Keratinocyte (primary cell): ENCODE data around the gene ZNF83. TPM values are rescaled to one million over a fixed set of nuclear protein-coding genes. Genes with fewer than 3 reads are reported as not detected.

Experiments used
- DNase-seq: peaks from one replicate; pipeline ENCODE4 v3.0.0-alpha.2; 2011; ENCODE audit warnings: low read depth, missing footprints, low spot score
- FAIRE-seq: peaks from 2 replicates; lab custom pipeline; 2011; peaks lifted over from hg19 to GRCh38; lab: Jason Lieb, UNC
- H2AFZ ChIP-seq: 2 replicates; pipeline ENCODE4 v1.6.0; 2012; ENCODE audit warnings: low read length, control low read depth, inconsistent platforms; ENCODE audit not compliant: control insufficient read depth
- H3K27ac ChIP-seq: 2 replicates; pipeline ENCODE4 v1.5.1; 2011; ENCODE audit warnings: low read length; ENCODE audit not compliant: control insufficient read depth, insufficient read depth
- H3K27me3 ChIP-seq: 3 replicates; pipeline ENCODE4 v1.6.0; 2011; ENCODE audit warnings: low read length; ENCODE audit not compliant: control insufficient read depth, insufficient read depth; ENCODE audit errors: extremely low read depth
- H3K36me3 ChIP-seq, 2 experiments: 2 replicates in 1 of 2; 3 replicates in 1 of 2; pipeline ENCODE4 v1.5.1; 2011; ENCODE audit warnings: low read length in 2 of 2, mild to moderate bottlenecking in 1 of 2; ENCODE audit not compliant: control insufficient read depth in 2 of 2, insufficient read depth in 2 of 2; ENCODE audit errors: extremely low read depth in 1 of 2
- H3K4me1 ChIP-seq: 3 replicates; pipeline ENCODE4 v1.5.1; 2011; ENCODE audit warnings: low read length; ENCODE audit not compliant: control insufficient read depth, insufficient read depth; ENCODE audit errors: extremely low read depth
- H3K4me2 ChIP-seq: 3 replicates; pipeline ENCODE4 v1.6.0; 2011; ENCODE audit warnings: low read depth, low read length; ENCODE audit not compliant: control insufficient read depth, insufficient read depth; ENCODE audit errors: extremely low read depth
- H3K4me3 ChIP-seq, 3 experiments: fragments of 200-600 bp in 1 of 3; sonication (generic) in 1 of 3; 2 replicates in 2 of 3; 3 replicates in 1 of 3; pipeline ENCODE4 v1.5.1; 2011 to 2016; ENCODE audit warnings: low read length in 3 of 3, mild to moderate bottlenecking in 3 of 3, control low read depth in 2 of 3, inconsistent platforms in 1 of 3, low read depth in 1 of 3, mixed read lengths in 1 of 3, mixed run types in 1 of 3, moderate library complexity in 1 of 3; ENCODE audit not compliant: control insufficient read depth in 2 of 3, insufficient read depth in 2 of 3; ENCODE audit errors: extremely low read depth in 1 of 3
- H3K79me2 ChIP-seq: 2 replicates; pipeline ENCODE4 v1.6.0; 2012; ENCODE audit warnings: low read length; ENCODE audit not compliant: control insufficient read depth, insufficient read depth
- H3K9ac ChIP-seq: 3 replicates; pipeline ENCODE4 v1.6.0; 2011; ENCODE audit warnings: low read length; ENCODE audit not compliant: control insufficient read depth, insufficient read depth; ENCODE audit errors: extremely low read depth
- H3K9me1 ChIP-seq: 3 replicates; pipeline ENCODE4 v1.6.0; 2011; ENCODE audit warnings: low read length; ENCODE audit not compliant: control insufficient read depth, insufficient read depth; ENCODE audit errors: extremely low read depth
- H3K9me3 ChIP-seq: 2 replicates; pipeline ENCODE4 v1.5.1; 2012; ENCODE audit warnings: low read depth, low read length; ENCODE audit not compliant: control insufficient read depth
- H4K20me1 ChIP-seq: 3 replicates; pipeline ENCODE4 v1.6.0; 2011; ENCODE audit warnings: low read length; ENCODE audit not compliant: control insufficient read depth, insufficient read depth; ENCODE audit errors: extremely low read depth
- CTCF ChIP-seq, 3 experiments: IDR thresholded peaks in 1 of 3; conservative IDR thresholded peaks in 1 of 3; optimal IDR thresholded peaks in 1 of 3; 2 replicates in 2 of 3; 3 replicates in 1 of 3; pipeline versions ENCODE3 to v1.5.1; 2011; ENCODE audit warnings: low read length in 3 of 3, mild to moderate bottlenecking in 3 of 3, moderate library complexity in 2 of 3, control low read depth in 1 of 3, inconsistent platforms in 1 of 3; ENCODE audit not compliant: insufficient read depth in 2 of 3; ENCODE audit errors: extremely low read depth in 1 of 3
- EZH2 ChIP-seq: IDR thresholded peaks from one replicate; pipeline ENCODE4 v1.6.1; 2012; ENCODE audit warnings: inconsistent platforms, mild to moderate bottlenecking, low read length, moderate library complexity
- dilution Hi-C: fragments of 300-500 bp; cut with MboI; formaldehyde crosslinking; loops from one replicate; pipeline ENCODE4 v1.7.0; 2020; ENCODE audit warnings: low sequenced_read_pairs; ENCODE audit not compliant: extremely low pct_ligation_motif_present
- polyA plus RNA-seq, 5 experiments: library from polyadenylated mRNA; depleted of rRNA in 3 of 5; stranded (reverse) in 3 of 5; stranded (forward) in 1 of 5; unstranded in 1 of 5; fragments of >200 nt; gene quantifications; 1 replicate in 1 of 5; 2 replicates in 3 of 5; 3 replicates in 1 of 5; pipeline versions ENCODE4 v1.2.1 to v1.2.3, GENCODE V29; 2011 to 2012; ENCODE audit warnings: missing spikeins in 2 of 5, low read depth in 1 of 5, low replicate concordance in 1 of 5

ZNF83 gene
- polyA plus RNA-seq, 1 donor (not counting 4 experiments of a cell fraction or from before 2014, with no cell fraction given) = 47.3 TPM

DNA sequence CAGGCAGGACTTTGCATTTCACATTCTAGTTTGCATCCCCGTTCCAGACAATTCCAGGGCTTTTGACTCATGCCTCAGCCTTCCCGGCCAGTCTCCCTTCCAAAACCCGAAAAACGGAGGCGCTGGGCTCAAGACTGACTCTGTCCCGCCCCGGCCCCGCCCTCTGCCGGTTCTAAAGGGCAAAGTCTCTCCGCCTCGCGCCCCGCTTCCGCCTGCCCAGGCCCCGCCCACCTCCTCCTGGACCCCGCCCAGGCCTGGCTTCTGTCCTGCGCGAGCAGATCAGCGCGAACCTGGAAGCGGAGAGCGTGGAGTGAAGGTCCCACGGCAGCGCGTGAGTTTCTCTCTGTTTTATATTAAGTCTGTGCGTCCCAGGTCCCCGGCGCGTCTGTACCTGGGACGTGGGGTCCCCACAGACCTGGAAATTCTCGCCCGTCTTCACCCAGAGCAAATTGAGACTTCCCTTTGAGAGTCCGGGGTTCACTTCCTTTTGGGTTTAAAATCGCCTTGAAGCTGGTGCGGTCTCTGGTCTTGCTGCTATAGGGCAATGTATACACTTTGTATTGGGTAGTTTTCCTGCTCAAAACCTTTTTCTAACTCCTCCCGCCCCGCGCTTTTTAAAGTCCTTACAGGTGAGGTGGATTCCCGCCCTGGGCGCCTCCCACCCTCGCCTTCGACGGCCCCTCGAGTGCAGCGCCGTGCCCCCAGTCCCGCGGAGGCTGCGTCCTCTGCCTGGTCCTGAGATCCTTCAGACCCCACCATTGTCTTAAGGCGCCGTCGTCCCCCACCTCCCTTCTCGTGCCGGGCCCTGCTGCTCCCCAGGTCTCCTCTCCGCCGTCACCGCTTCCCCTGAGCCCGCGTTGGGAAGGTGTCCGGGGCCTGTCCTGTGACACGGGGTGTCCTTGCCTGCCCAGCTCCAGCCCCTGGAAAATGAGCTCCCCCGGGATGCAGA is 36.9 kb downstream of the ZNF83 start:
- dilution Hi-C loops = no loop called here
- Histone ChIP-seq H3K9me1 (no peaks in the 10 kb centered on the region), H4K20me1 (no peaks in the 10 kb centered on the region), H3K9me3 (no peaks in the 10 kb centered on the region), H3K27ac (peak overlapping the region; percentile 54), H2AFZ (peak overlapping the region; percentile 89), H3K27me3 (no peaks in the 10 kb centered on the region), H3K9ac (peak overlapping the region; percentile 73), H3K4me1 (peaks cover 4% of the 10 kb centered on the region), H3K79me2 (peaks cover 2% of the 10 kb centered on the region), H3K4me2 (peak overlapping the region; percentile 86), H3K36me3 (peaks cover 0 to 6% of the 10 kb centered on the region in 2 experiments), H3K4me3 (peak overlapping the region; percentile 69 to 83 (median 78))
- DNase-seq (peak; percentile 55), FAIRE-seq (no peak)
- no peak for TF ChIP-seq EZH2
- peak in 1 of 3 experiments; percentile 44 for TF ChIP-seq CTCF (optimal IDR thresholded peaks at IDR 0.05 in 1 of 3, IDR thresholded peaks at IDR 0.05 in 1 of 3, conservative IDR thresholded peaks at IDR 0.05 in 1 of 3; ENCODE audit: extremely low read depth in 1 of 3, insufficient read depth in 2 of 3, low read length in 3 of 3)

GRCh38 chr19:52600639-52601024 is 37.5 kb downstream of the ZNF83 start:
- DNase-seq = no peak
- H3K27ac ChIP-seq = no peak overlapping the region
- no peaks in the 10 kb centered on the region for H3K27me3 ChIP-seq
- no peaks in the 10 kb centered on the region for H3K9me1 ChIP-seq
- TF ChIP-seq CTCF (optimal IDR thresholded peaks at IDR 0.05 in 1 of 3, IDR thresholded peaks at IDR 0.05 in 1 of 3, conservative IDR thresholded peaks at IDR 0.05 in 1 of 3; ENCODE audit: extremely low read depth in 1 of 3, insufficient read depth in 2 of 3, low read length in 3 of 3) (no peak), EZH2 (no peak)
- peak overlapping the region; percentile 86 for H3K4me2 ChIP-seq
- peaks cover 0 to 8% of the 10 kb centered on the region in 2 experiments for H3K36me3 ChIP-seq
- peak overlapping the region; percentile 69 to 83 (median 78) for H3K4me3 ChIP-seq
- peak overlapping the region; percentile 53 for H2AFZ ChIP-seq
- peaks cover 2% of the 10 kb centered on the region for H3K79me2 ChIP-seq
- peaks cover 4% of the 10 kb centered on the region for H3K9me3 ChIP-seq
- H3K4me1 ChIP-seq = peaks cover 4% of the 10 kb centered on the region
- peak overlapping the region; percentile 28 for H3K9ac ChIP-seq
- H4K20me1 ChIP-seq = no peaks in the 10 kb centered on the region
- FAIRE-seq = no peak
- dilution Hi-C loops = no loop called here
